Fibroblast of lung (primary cell): ENCODE data around the gene BCAS3.

Source experiments
- CTCF ChIP-seq, 2 donors: IDR thresholded peaks in 1 of 2; conservative IDR thresholded peaks in 1 of 2; 1 replicate in 1 of 2; 2 replicates in 1 of 2; pipeline ENCODE4 v1.5.1; 2011 to 2012; ENCODE audit warnings: low read length in 2 of 2, control low read depth in 1 of 2, inconsistent platforms in 1 of 2, low read depth in 1 of 2, mild to moderate bottlenecking in 1 of 2
- EZH2 ChIP-seq: IDR thresholded peaks from 2 replicates; pipeline ENCODE4 v1.5.1; 2012; ENCODE audit warnings: low read length, control low read depth, mild to moderate bottlenecking; ENCODE audit errors: missing control alignments

GRCh38 chr17:60640503-60640902 is 37.1 kb upstream of the BCAS3 start:
- peak; percentile 48 to 65 for TF ChIP-seq CTCF (conservative IDR thresholded peaks at IDR 0.05 in 1 of 2, IDR thresholded peaks at IDR 0.05 in 1 of 2; ENCODE audit: low read depth in 1 of 2, low read length in 2 of 2)
- no peak for TF ChIP-seq EZH2
